Neural progenitor cell (in vitro differentiated cells): ENCODE results near the gene HRK. TPM values are rescaled to one million over a fixed set of nuclear protein-coding genes. Genes with fewer than 3 reads are reported as not detected.

Experiments
- DNase-seq: peaks from one replicate; pipeline ENCODE4 v3.0.0-alpha.2; 2016; ENCODE audit warnings: low spot score
- H2AFZ ChIP-seq: fragments of 200-600 bp; sonication (generic); replicated peaks from 2 replicates; pipeline ENCODE4 v1.6.1; 2016; ENCODE audit warnings: antibody characterized with exemption
- H3F3A ChIP-seq: fragments of 200-600 bp; sonication (generic); 2 replicates; pipeline ENCODE4 v1.6.1; 2016; ENCODE audit warnings: antibody characterized with exemption, low read depth
- H3K27ac ChIP-seq: fragments of 200-600 bp; sonication (generic); 2 replicates; pipeline ENCODE4 v1.5.1; 2016; ENCODE audit warnings: mild to moderate bottlenecking
- H3K27me3 ChIP-seq: fragments of 200-600 bp; sonication (generic); 2 replicates; pipeline ENCODE4 v1.6.1; 2016; ENCODE audit warnings: mild to moderate bottlenecking, moderate library complexity
- H3K36me3 ChIP-seq: fragments of 200-600 bp; sonication (generic); 2 replicates; pipeline ENCODE4 v1.5.1; 2016
- H3K4me1 ChIP-seq: fragments of 200-600 bp; sonication (generic); 2 replicates; pipeline ENCODE4 v1.6.1; 2016; ENCODE audit warnings: mixed run types
- H3K4me2 ChIP-seq: fragments of 200-600 bp; sonication (generic); 2 replicates; pipeline ENCODE4 v1.6.1; 2016
- H3K4me3 ChIP-seq: fragments of 200-600 bp; sonication (generic); 2 replicates; pipeline ENCODE4 v1.5.1; 2016
- H3K79me2 ChIP-seq: fragments of 200-600 bp; sonication (generic); 2 replicates; pipeline ENCODE4 v1.6.1; 2016; ENCODE audit warnings: low read depth
- H3K9ac ChIP-seq: fragments of 200-600 bp; sonication (generic); 2 replicates; pipeline ENCODE4 v1.6.1; 2016
- H3K9me3 ChIP-seq: fragments of 200-600 bp; sonication (generic); 2 replicates; pipeline ENCODE4 v1.5.1; 2016; ENCODE audit warnings: low read depth
- H4K20me1 ChIP-seq: fragments of 200-600 bp; sonication (generic); 2 replicates; pipeline ENCODE4 v1.6.1; 2016; ENCODE audit warnings: low read depth
- H3K27ac Mint-ChIP-seq: 3 replicates; pipeline ENCODE4 v1.8.0; 2021; ENCODE audit warnings: mixed read lengths
- H3K27me3 Mint-ChIP-seq: 2 replicates; pipeline ENCODE4 v1.8.0; 2022; ENCODE audit warnings: low read depth, mild to moderate bottlenecking, inconsistent platforms, moderate library complexity, mixed read lengths; ENCODE audit not compliant: insufficient read depth
- H3K36me3 Mint-ChIP-seq: 3 replicates; pipeline ENCODE4 v1.8.0; 2021; ENCODE audit warnings: mixed read lengths
- H3K4me1 Mint-ChIP-seq: 3 replicates; pipeline ENCODE4 v1.8.0; 2021; ENCODE audit warnings: mixed read lengths
- H3K4me3 Mint-ChIP-seq: 3 replicates; pipeline ENCODE4 v1.8.0; 2021; ENCODE audit warnings: mild to moderate bottlenecking, moderate library complexity, mixed read lengths
- H3K9me3 Mint-ChIP-seq: 3 replicates; pipeline ENCODE4 v1.8.0; 2020; ENCODE audit warnings: mixed read lengths
- CTCF ChIP-seq: fragments of 200-600 bp; sonication (generic); IDR thresholded peaks from 2 replicates; pipeline ENCODE4 v1.5.1; 2017; ENCODE audit warnings: antibody characterized with exemption, mild to moderate bottlenecking
- EZH2 ChIP-seq: fragments of 200-600 bp; sonication (generic); IDR thresholded peaks from 2 replicates; pipeline ENCODE4 v1.6.1; 2017; ENCODE audit warnings: antibody characterized with exemption, mild to moderate bottlenecking, moderate library complexity
- EZH2phosphoT487 ChIP-seq: fragments of 200-600 bp; sonication (generic); IDR thresholded peaks from 2 replicates; pipeline ENCODE4 v1.6.1; 2017; ENCODE audit warnings: antibody characterized with exemption
- total RNA-seq: library from RNA; depleted of rRNA; stranded (reverse); fragments of >200 nt; gene quantifications from 2 replicates; pipeline ENCODE4 v1.2.3, GENCODE V29; 2015; ENCODE audit warnings: low replicate concordance

The HRK gene
- total RNA-seq, 1 donor from 2014 or later: not detected

GRCh38 chr12:116916122-116916521, 34.9 kb upstream of the HRK start:
- Histone ChIP-seq H2AFZ (no peak overlapping the region), H3K4me3 (no peak overlapping the region), H3K27ac (no peak overlapping the region), H3K79me2 (peaks cover 64% of the 10 kb centered on the region), H3F3A (peaks cover 10% of the 10 kb centered on the region), H4K20me1 (peaks cover 70% of the 10 kb centered on the region), H3K4me1 (peaks cover 7% of the 10 kb centered on the region), H3K27me3 (no peaks in the 10 kb centered on the region), H3K9me3 (no peaks in the 10 kb centered on the region), H3K36me3 (no peaks in the 10 kb centered on the region), H3K4me2 (no peak overlapping the region), H3K9ac (no peak overlapping the region)
- TF ChIP-seq EZH2phosphoT487: no peak
- no peak for TF ChIP-seq EZH2
- no peak for TF ChIP-seq CTCF
- Mint-ChIP-seq H3K9me3 (no peaks in the 10 kb centered on the region), H3K36me3 (peaks cover 17% of the 10 kb centered on the region), H3K4me1 (peaks cover 17% of the 10 kb centered on the region), H3K27ac (no peak overlapping the region), H3K27me3 (no peaks in the 10 kb centered on the region), H3K4me3 (no peak overlapping the region)
- no peak for DNase-seq

GRCh38 chr12:116915326-116915725, 34.1 kb upstream of the HRK start:
- H3K9me3 ChIP-seq: no peaks in the 10 kb centered on the region
- peaks cover 68% of the 10 kb centered on the region for H4K20me1 ChIP-seq
- no peaks in the 10 kb centered on the region for H3K27me3 ChIP-seq
- H3K27me3 Mint-ChIP-seq: no peaks in the 10 kb centered on the region
- peaks cover 70% of the 10 kb centered on the region for H3K79me2 ChIP-seq
- peaks cover 17% of the 10 kb centered on the region for H3F3A ChIP-seq
- no peak overlapping the region for H3K27ac ChIP-seq
- H3K36me3 Mint-ChIP-seq: peaks cover 14% of the 10 kb centered on the region
- H3K4me1 Mint-ChIP-seq: peaks cover 19% of the 10 kb centered on the region
- no peak overlapping the region for H3K9ac ChIP-seq
- no peaks in the 10 kb centered on the region for H3K36me3 ChIP-seq
- TF ChIP-seq CTCF (no peak), EZH2phosphoT487 (no peak)
- no peak overlapping the region for H3K27ac Mint-ChIP-seq
- no peak overlapping the region for H2AFZ ChIP-seq
- no peak for DNase-seq
- no peak overlapping the region for H3K4me2 ChIP-seq
- H3K4me3 Mint-ChIP-seq: no peak overlapping the region
- no peaks in the 10 kb centered on the region for H3K9me3 Mint-ChIP-seq
- no peak overlapping the region for H3K4me3 ChIP-seq
- H3K4me1 ChIP-seq: peaks cover 7% of the 10 kb centered on the region

GRCh38 chr12:116910645-116911451, 29.6 kb upstream of the HRK start, which contains the start of gene FBXW8:
FBXW8 (plus strand) TSS chr12:116910950; CDS start chr12:116911038, 88 bp downstream.
- Histone ChIP-seq H3K4me2 (peak within 1 kb of the TSS; percentile 85), H3K4me1 (peaks cover 14% of the 10 kb centered on the region), H2AFZ (peak within 1 kb of the TSS; percentile 89), H3K27me3 (no peaks in the 10 kb centered on the region), H3K36me3 (no peaks in the 10 kb centered on the region), H3K9ac (peak within 1 kb of the TSS; percentile 63), H4K20me1 (peaks cover 33% of the 10 kb centered on the region), H3F3A (peaks cover 17% of the 10 kb centered on the region), H3K27ac (peak within 1 kb of the TSS; percentile 0), H3K9me3 (no peaks in the 10 kb centered on the region), H3K79me2 (peaks cover 55% of the 10 kb centered on the region), H3K4me3 (peak within 1 kb of the TSS; percentile 63)
- no peak for TF ChIP-seq EZH2phosphoT487
- TF ChIP-seq EZH2: no peak
- no peak for TF ChIP-seq CTCF
- Mint-ChIP-seq H3K4me3 (peak within 1 kb of the TSS; percentile 91), H3K27me3 (peaks cover 3% of the 10 kb centered on the region), H3K4me1 (peaks cover 13% of the 10 kb centered on the region), H3K36me3 (peaks cover 11% of the 10 kb centered on the region), H3K27ac (peak within 1 kb of the TSS; percentile 21), H3K9me3 (no peaks in the 10 kb centered on the region)
- peak; percentile 86 for DNase-seq
